Measurements from ENCODE around the gene SMCO2. TPM values are rescaled to one million over a fixed set of nuclear protein-coding genes. Genes with fewer than 3 reads are reported as not detected.
A peak's percentile ranks its signal among the peaks of the same experiment; 100 is the strongest.

SMCO2 gene
- total and polyA plus RNA-seq, 12 donors = 0.42 to 0.88 (median 0.56) TPM; not detected in 8

DNA sequence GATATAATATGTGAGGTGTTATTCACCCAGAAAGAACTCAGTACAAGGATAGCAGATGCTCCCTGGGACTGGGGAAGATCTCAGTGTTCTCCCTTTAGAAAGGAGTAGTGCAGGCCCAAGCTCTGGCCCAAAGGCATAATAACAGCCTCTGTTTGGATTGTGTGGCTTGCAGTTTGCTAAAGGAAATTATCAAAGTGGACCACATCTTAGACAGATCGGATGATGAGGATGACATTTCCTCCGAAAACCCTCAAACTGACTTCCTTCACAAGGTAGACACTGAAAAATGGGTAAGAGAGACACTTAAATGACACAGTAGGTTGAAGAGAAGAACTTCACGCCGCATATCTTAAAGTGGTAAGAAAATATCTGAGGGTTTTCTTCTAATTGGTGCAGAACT, 26.1 kb downstream of the SMCO2 start:
- no peak for DNase-seq
- Histone ChIP-seq H3K36me3 (replicated peaks in 1 of 2) (no peaks in the 10 kb centered on the region), H3K27me3 (no peaks in the 10 kb centered on the region), H3K4me3 (no peak overlapping the region), H3K4me1 (replicated peaks in 1 of 2) (peaks cover 14 to 17% of the 10 kb centered on the region in 2 donors), H3K9me3 (replicated peaks in 1 of 3) (peaks cover 0 to 10% (median 4%) of the 10 kb centered on the region in 3 donors), H3K27ac (no peak overlapping the region)
- TF ChIP-seq, protein P1, sequence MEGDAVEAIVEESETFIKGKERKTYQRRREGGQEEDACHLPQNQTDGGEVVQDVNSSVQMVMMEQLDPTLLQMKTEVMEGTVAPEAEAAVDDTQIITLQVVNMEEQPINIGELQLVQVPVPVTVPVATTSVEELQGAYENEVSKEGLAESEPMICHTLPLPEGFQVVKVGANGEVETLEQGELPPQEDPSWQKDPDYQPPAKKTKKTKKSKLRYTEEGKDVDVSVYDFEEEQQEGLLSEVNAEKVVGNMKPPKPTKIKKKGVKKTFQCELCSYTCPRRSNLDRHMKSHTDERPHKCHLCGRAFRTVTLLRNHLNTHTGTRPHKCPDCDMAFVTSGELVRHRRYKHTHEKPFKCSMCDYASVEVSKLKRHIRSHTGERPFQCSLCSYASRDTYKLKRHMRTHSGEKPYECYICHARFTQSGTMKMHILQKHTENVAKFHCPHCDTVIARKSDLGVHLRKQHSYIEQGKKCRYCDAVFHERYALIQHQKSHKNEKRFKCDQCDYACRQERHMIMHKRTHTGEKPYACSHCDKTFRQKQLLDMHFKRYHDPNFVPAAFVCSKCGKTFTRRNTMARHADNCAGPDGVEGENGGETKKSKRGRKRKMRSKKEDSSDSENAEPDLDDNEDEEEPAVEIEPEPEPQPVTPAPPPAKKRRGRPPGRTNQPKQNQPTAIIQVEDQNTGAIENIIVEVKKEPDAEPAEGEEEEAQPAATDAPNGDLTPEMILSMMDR (IDR thresholded peaks at IDR 0.05) = no peak
- no peak for TF ChIP-seq POLR2A (IDR thresholded peaks at IDR 0.05)
- intact Hi-C loops (cut with DNase I) = no loop called here
- WGBS, 4 donors = 62 to 88% (median 75%) methylated on average over 4 of the region's 4 CpGs

DNA sequence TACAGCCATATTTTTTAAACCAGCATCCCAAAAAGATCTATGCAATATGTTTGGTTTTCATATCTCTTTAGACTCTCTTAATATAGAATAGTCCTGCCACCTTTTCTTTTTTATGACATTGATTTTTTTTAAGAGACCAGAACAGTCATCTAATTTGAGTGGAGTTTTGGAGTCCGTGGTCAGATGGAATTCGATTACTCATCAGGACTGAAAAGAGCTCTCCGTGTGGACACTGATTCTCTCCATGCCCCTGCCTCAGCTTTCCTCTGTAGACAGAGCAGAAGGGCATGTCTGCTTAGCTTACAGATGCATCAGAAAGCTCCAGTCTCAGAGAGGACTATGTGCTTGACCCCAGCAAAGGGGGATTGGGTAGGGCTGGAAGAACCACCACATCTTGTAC, 27.8 kb downstream of the SMCO2 start:
- intact Hi-C loops (cut with DNase I) = no loop called here
- 21 to 41% (median 30%) methylated on average over 3 of the region's 3 CpGs for WGBS, 4 donors
- Histone ChIP-seq H3K4me1 (replicated peaks in 1 of 2) (peaks cover 14 to 17% of the 10 kb centered on the region in 2 donors), H3K27me3 (no peaks in the 10 kb centered on the region), H3K9me3 (replicated peaks in 1 of 3) (peaks cover 0 to 10% (median 4%) of the 10 kb centered on the region in 3 donors), H3K4me3 (peak overlapping the region in 1 of 4 donors; percentile 43), H3K36me3 (replicated peaks in 1 of 2) (no peaks in the 10 kb centered on the region), H3K27ac (peak overlapping the region in 4 of 5 donors; percentile 0 to 41 (median 28))
- DNase-seq = no peak
- TF ChIP-seq POLR2A (IDR thresholded peaks at IDR 0.05) = no peak
- TF ChIP-seq, protein P1 (IDR thresholded peaks at IDR 0.05) = no peak

DNA sequence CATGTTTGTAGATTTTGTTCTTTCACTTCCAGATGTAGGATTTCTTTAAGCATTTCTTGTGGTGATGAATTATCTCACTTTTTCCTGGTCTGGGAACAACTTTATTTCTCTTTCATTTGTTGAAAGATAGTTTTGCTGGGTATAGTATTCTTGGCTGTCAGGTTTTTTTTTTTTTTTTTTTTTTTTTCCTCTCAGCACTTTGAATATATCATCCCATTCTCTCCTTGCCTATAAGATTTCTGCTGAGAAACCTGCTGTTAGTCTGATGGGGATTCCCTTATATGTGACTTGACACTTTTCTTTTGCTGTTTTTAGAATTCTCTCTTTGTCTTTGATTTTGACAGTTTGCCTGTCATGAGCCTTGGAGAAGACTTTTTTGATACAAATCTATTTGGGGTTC, 30.5 kb downstream of the SMCO2 start:
- no peaks in the 10 kb centered on the region for H3K36me3 ChIP-seq (replicated peaks in 1 of 2)
- no peak for DNase-seq
- no peak for TF ChIP-seq POLR2A (IDR thresholded peaks at IDR 0.05)
- TF ChIP-seq, protein P1 (IDR thresholded peaks at IDR 0.05) = no peak
- intact Hi-C loops (cut with DNase I) = no loop called here
- H3K27me3 ChIP-seq = no peaks in the 10 kb centered on the region
- peaks cover 0 to 10% (median 4%) of the 10 kb centered on the region in 3 donors for H3K9me3 ChIP-seq (replicated peaks in 1 of 3)
- H3K4me1 ChIP-seq (replicated peaks in 1 of 2) = peaks cover 14 to 17% of the 10 kb centered on the region in 2 donors
- no peak overlapping the region for H3K4me3 ChIP-seq
- H3K27ac ChIP-seq = no peak overlapping the region

DNA sequence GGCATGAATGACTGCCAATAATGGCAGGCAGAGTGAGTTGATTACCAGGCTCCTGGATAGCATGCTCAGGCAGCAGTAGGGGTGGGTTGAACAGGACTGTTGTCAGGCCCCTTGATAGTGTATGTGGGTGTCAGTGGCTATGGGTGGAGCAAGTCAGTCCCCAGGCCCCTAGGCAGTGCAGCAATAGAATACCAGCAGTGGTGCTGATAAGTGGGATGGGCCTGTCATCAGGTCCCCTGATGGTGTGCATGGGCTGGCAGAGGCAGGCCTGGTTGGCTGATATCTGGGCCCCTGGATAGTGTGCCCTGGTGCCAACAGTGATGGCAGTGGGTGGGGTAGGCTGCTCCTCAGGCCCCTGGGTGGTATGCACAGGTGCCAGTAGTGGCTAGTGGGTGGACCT, 32.4 kb downstream of the SMCO2 start:
- peaks cover 0 to 10% (median 4%) of the 10 kb centered on the region in 3 donors for H3K9me3 ChIP-seq (replicated peaks in 1 of 3)
- H3K27ac ChIP-seq = no peak overlapping the region
- DNase-seq = no peak
- intact Hi-C loops (cut with DNase I) = no loop called here
- TF ChIP-seq, protein P1 (IDR thresholded peaks at IDR 0.05) = no peak
- no peak for TF ChIP-seq POLR2A (IDR thresholded peaks at IDR 0.05)
- H3K27me3 ChIP-seq = no peaks in the 10 kb centered on the region
- H3K36me3 ChIP-seq (replicated peaks in 1 of 2) = no peaks in the 10 kb centered on the region
- H3K4me1 ChIP-seq (replicated peaks in 1 of 2) = peaks cover 6 to 7% of the 10 kb centered on the region in 2 donors
- no peak overlapping the region for H3K4me3 ChIP-seq

Measured in adrenal gland (tissue), 12 donors.